GM12878 (cell line): ENCODE results near the gene GALNT17. TPM values are rescaled to one million over a fixed set of nuclear protein-coding genes. Genes with fewer than 3 reads are reported as not detected.

Experiments used
- ATAC-seq: fragments of 200-7000 bp; cut with Tn5 transposase; 3 replicates; pipeline ENCODE4 v1.9.1; 2020; ENCODE audit warnings: mild to moderate bottlenecking, moderate library complexity
- BruUV-seq: library from RNA; stranded (reverse); fragments of 400-500 nt; replicated peaks from 2 replicates; lab custom pipeline; 2021; lab: Mats Ljungman, UMichigan
- CTCF ChIA-PET: fragments of 300-600 bp; sonication (Branson Sonifier 250); formaldehyde crosslinking; extraction: SDS; loops from one replicate; lab custom pipeline; 2021; ENCODE audit warnings: inconsistent platforms; lab: Yijun Ruan, JAX
- POLR2A ChIA-PET: fragments of 350-600 bp; formaldehyde crosslinking; extraction: SDS; loops from one replicate; lab custom pipeline; 2021; ENCODE audit warnings: inconsistent platforms; lab: Charles Lee
- RAD21 ChIA-PET: fragments of 300-600 bp; sonication (Branson Sonifier 250); formaldehyde crosslinking; loops from one replicate; lab custom pipeline; 2023; ENCODE audit warnings: antibody characterized with exemption; ENCODE audit not compliant: unreplicated experiment; lab: Charles Lee
- SMC1A ChIA-PET: fragments of 300-600 bp; sonication (Branson Sonifier 250); formaldehyde crosslinking; loops from one replicate; lab custom pipeline; 2023; ENCODE audit not compliant: unreplicated experiment, uncharacterized antibody; lab: Charles Lee
- DNase-seq: peaks from one replicate; pipeline ENCODE4 v3.0.0-alpha.2; 2011; ENCODE audit warnings: low read depth, low spot score
- FAIRE-seq: peaks from 3 replicates; lab custom pipeline; 2011; peaks lifted over from hg19 to GRCh38; lab: Jason Lieb, UNC
- H2AFZ ChIP-seq: 2 replicates; pipeline ENCODE4 v1.6.0; 2011; ENCODE audit warnings: low read depth, low read length, control low read depth; ENCODE audit not compliant: control insufficient read depth
- H3K27ac ChIP-seq: 2 replicates; pipeline ENCODE4 v1.5.1; 2011; ENCODE audit warnings: control low read depth; ENCODE audit not compliant: control insufficient read depth, insufficient read depth
- H3K27me3 ChIP-seq, 2 experiments: replicated peaks in 1 of 2; 2 replicates each; pipeline versions ENCODE4 v1.6.0 to v1.6.1; 2011; ENCODE audit warnings: low read length in 1 of 2; ENCODE audit not compliant: control insufficient read depth in 2 of 2, insufficient read depth in 2 of 2
- H3K36me3 ChIP-seq, 2 experiments: 2 replicates each; pipeline ENCODE4 v1.5.1; 2011; ENCODE audit warnings: low read length in 1 of 2; ENCODE audit not compliant: control insufficient read depth in 2 of 2, insufficient read depth in 2 of 2
- H3K4me1 ChIP-seq: 2 replicates; pipeline ENCODE4 v1.6.1; 2011; ENCODE audit warnings: mild to moderate bottlenecking, low read length, moderate library complexity, mixed read lengths; ENCODE audit not compliant: control insufficient read depth, insufficient read depth
- H3K4me2 ChIP-seq: 2 replicates; pipeline ENCODE4 v1.6.0; 2011; ENCODE audit warnings: control low read depth; ENCODE audit not compliant: control insufficient read depth, insufficient read depth
- H3K4me3 ChIP-seq: fragments of 200-600 bp; sonication (generic); 2 replicates; pipeline ENCODE4 v1.5.1; 2016
- H3K79me2 ChIP-seq: 2 replicates; pipeline ENCODE4 v1.6.0; 2011; ENCODE audit warnings: low read length; ENCODE audit not compliant: control insufficient read depth, insufficient read depth
- H3K9ac ChIP-seq: 2 replicates; pipeline ENCODE4 v1.8.0; 2011; ENCODE audit warnings: low read length, control low read depth, mixed read lengths; ENCODE audit not compliant: control insufficient read depth, insufficient read depth
- H3K9me3 ChIP-seq: replicated peaks from 3 replicates; pipeline ENCODE4 v1.5.1; 2011; ENCODE audit warnings: mild to moderate bottlenecking, low read length; ENCODE audit not compliant: control insufficient read depth, insufficient read depth
- H4K20me1 ChIP-seq: 2 replicates; pipeline ENCODE4 v1.6.0; 2011; ENCODE audit not compliant: control insufficient read depth, insufficient read depth
- CEBPB ChIP-seq, 2 experiments: fragments of 150-350 bp in 1 of 2; IDR thresholded peaks; 2 replicates each; pipeline ENCODE4 v1.6.1; 2012 to 2014; ENCODE audit warnings: low read depth in 2 of 2, low read length in 2 of 2, borderline replicate concordance in 1 of 2, inconsistent platforms in 1 of 2
- CHD4 ChIP-seq: fragments of 200-600 bp; sonication (generic); IDR thresholded peaks from 2 replicates; pipeline ENCODE4 v1.6.1; 2016; ENCODE audit warnings: mild to moderate bottlenecking
- E2F8 ChIP-seq: fragments of 450-650 bp; IDR thresholded peaks from 2 replicates; pipeline ENCODE4 v1.6.1; 2018; ENCODE audit warnings: mild to moderate bottlenecking, low read depth, moderate library complexity; ENCODE audit not compliant: partially characterized antibody
- FOS ChIP-seq: IDR thresholded peaks from 3 replicates; pipeline ENCODE4 v1.6.1; 2011; ENCODE audit warnings: borderline replicate concordance; ENCODE audit not compliant: insufficient read length; ENCODE audit errors: extremely low read depth
- HCFC1 ChIP-seq: fragments of 150-350 bp; IDR thresholded peaks from 2 replicates; pipeline ENCODE4 v1.6.1; 2014; ENCODE audit warnings: low read length
- IRF5 ChIP-seq: fragments of 450-650 bp; IDR thresholded peaks from 2 replicates; pipeline ENCODE4 v1.6.1; 2017; ENCODE audit warnings: borderline replicate concordance
- MYB ChIP-seq: fragments of 150-350 bp; IDR thresholded peaks from 2 replicates; pipeline ENCODE4 v1.6.1; 2014; ENCODE audit warnings: mild to moderate bottlenecking, low read depth, low read length, borderline replicate concordance
- NR2C2 ChIP-seq: IDR thresholded peaks from 2 replicates; pipeline ENCODE4 v1.6.1; 2011; ENCODE audit warnings: borderline replicate concordance, low read depth; ENCODE audit not compliant: control insufficient read depth, insufficient read length
- NRF1 ChIP-seq: conservative IDR thresholded peaks from 2 replicates; pipeline ENCODE4 v1.6.1; 2011; ENCODE audit warnings: mild to moderate bottlenecking, low read depth, low read length, improper control_type of control experiment
- RAD21 ChIP-seq: IDR thresholded peaks from 2 replicates; pipeline ENCODE4 v1.6.1; 2011; ENCODE audit warnings: mild to moderate bottlenecking, low read depth, low read length, moderate library complexity; ENCODE audit not compliant: insufficient read depth
- SMARCA5 ChIP-seq: fragments of 450-650 bp; IDR thresholded peaks from 2 replicates; pipeline ENCODE4 v1.6.1; 2017; ENCODE audit warnings: mild to moderate bottlenecking
- SREBF2 ChIP-seq: IDR thresholded peaks from 2 replicates; pipeline ENCODE4 v1.6.1; 2012; ENCODE audit warnings: mild to moderate bottlenecking, low read length
- ZNF274 ChIP-seq: IDR thresholded peaks from one replicate; pipeline ENCODE4 v1.8.0; 2011; ENCODE audit not compliant: insufficient read length, insufficient read depth
- WGBS: methylation state at CpG from one replicate; pipeline ENCODE4 v1.1.6; 2016; ENCODE audit warnings: low lambda C conversion rate; ENCODE audit not compliant: insufficient replicate concordance, insufficient coverage; ENCODE audit errors: missing lambda C conversion rate; 5-methylcytosine and 5-hydroxymethylcytosine counted together
- in situ Hi-C: fragments of 300-500 bp; cut with MboI; formaldehyde crosslinking; loops from 9 replicates; pipeline ENCODE4 v1.14.3; 2018; ENCODE audit warnings: mixed read lengths
- intact Hi-C: fragments of 100-400 bp; cut with micrococcal nuclease; formaldehyde crosslinking; loops from one replicate; pipeline ENCODE4 v1.14.2; 2022; ENCODE audit not compliant: unreplicated experiment
- polyA plus RNA-seq, 11 experiments: library from polyadenylated mRNA; depleted of rRNA in 4 of 11; unstranded in 6 of 11; stranded (reverse) in 5 of 11; fragments of >200 nt; fragmentation: Nextera tagmentation in 4 of 11; fragmentation: Illumina TruSeq in 1 of 11; extraction: Ambion mirVana in 4 of 11; extraction: Trizol in 1 of 11; gene quantifications; 1 replicate in 1 of 11; 2 replicates in 10 of 11; pipeline versions ENCODE4 v1.2.1 to v1.2.3, GENCODE V29; 2011 to 2016; ENCODE audit warnings: inconsistent platforms in 2 of 11, missing spikeins in 2 of 11, low read depth in 1 of 11
- total RNA-seq, 4 experiments: library from RNA; depleted of rRNA in 3 of 4; stranded (reverse); fragments of >200 nt in 3 of 4; fragmentation: Illumina TruSeq in 1 of 4; extraction: Trizol in 1 of 4; gene quantifications; 2 replicates each; pipeline versions ENCODE4 v1.2.1 to v1.2.3, GENCODE V29; 2013 to 2021
- TF ChIP-seq, protein P1 (sequence below), 3 experiments: IDR thresholded peaks in 2 of 3; conservative IDR thresholded peaks in 1 of 3; 2 replicates each; pipeline ENCODE4 v1.5.1; 2011; ENCODE audit warnings: low read depth in 3 of 3, low read length in 3 of 3, mild to moderate bottlenecking in 3 of 3, control low read depth in 2 of 3, moderate library complexity in 2 of 3, inconsistent platforms in 1 of 3, mixed read lengths in 1 of 3; ENCODE audit not compliant: control insufficient read depth in 2 of 3, insufficient read depth in 1 of 3; ENCODE audit errors: extremely low read depth in 1 of 3
- TF ChIP-seq, protein P2 (sequence below): fragments of 450-650 bp; IDR thresholded peaks from 2 replicates; pipeline ENCODE4 v1.6.1; 2017; ENCODE audit warnings: mild to moderate bottlenecking

GALNT17 gene
- total and polyA plus RNA-seq, 10 of the 15 experiments (the other 5 are each of a cell fraction or from before 2014, with no cell fraction given): 0.12 to 0.15 TPM; not detected in 8

GRCh38 chr7:71184609-71185008 is 52.7 kb downstream of the GALNT17 start:
- DNase-seq (no peak), FAIRE-seq (no peak), ATAC-seq (no peak)
- H3K79me2 ChIP-seq: no peaks in the 10 kb centered on the region
- H3K27me3 ChIP-seq: no peaks in the 10 kb centered on the region
- ChIA-PET POLR2A (interaction anchor here (0.6 kb wide), 1 partner anchor 95 kb away, joined by 4 read pairs; no protein-coding TSS in a partner anchor), SMC1A (interaction anchor here (0.8 kb wide), 1 partner anchor 40 kb away, joined by 3 read pairs; no protein-coding TSS in a partner anchor), CTCF (no interaction called here), RAD21 (no interaction called here)
- H4K20me1 ChIP-seq: no peaks in the 10 kb centered on the region
- H3K9ac ChIP-seq: no peak overlapping the region
- no peaks in the 10 kb centered on the region; the same call in 2 of the 3 replicates for H3K9me3 ChIP-seq
- in situ Hi-C loops: no loop called here
- intact Hi-C loops: no loop called here
- H3K4me3 ChIP-seq: no peak overlapping the region
- H2AFZ ChIP-seq: no peak overlapping the region
- no peak overlapping the region for H3K27ac ChIP-seq
- BruUV-seq: no TSS peak
- H3K4me2 ChIP-seq: no peak overlapping the region
- WGBS: 0% methylated on average over 1 of the region's 1 CpG
- TF ChIP-seq HCFC1 (no peak), SMARCA5 (no peak), NRF1 (no peak), CEBPB (IDR thresholded peaks at IDR 0.05; ENCODE audit: borderline replicate concordance in 1 of 2, low read depth in 2 of 2, low read length in 2 of 2) (no peak), ZNF274 (no peak), CHD4 (no peak), MYB (no peak), RAD21 (no peak), FOS (no peak), SREBF2 (no peak), E2F8 (no peak), IRF5 (no peak), NR2C2 (no peak)
- TF ChIP-seq, protein P1, sequence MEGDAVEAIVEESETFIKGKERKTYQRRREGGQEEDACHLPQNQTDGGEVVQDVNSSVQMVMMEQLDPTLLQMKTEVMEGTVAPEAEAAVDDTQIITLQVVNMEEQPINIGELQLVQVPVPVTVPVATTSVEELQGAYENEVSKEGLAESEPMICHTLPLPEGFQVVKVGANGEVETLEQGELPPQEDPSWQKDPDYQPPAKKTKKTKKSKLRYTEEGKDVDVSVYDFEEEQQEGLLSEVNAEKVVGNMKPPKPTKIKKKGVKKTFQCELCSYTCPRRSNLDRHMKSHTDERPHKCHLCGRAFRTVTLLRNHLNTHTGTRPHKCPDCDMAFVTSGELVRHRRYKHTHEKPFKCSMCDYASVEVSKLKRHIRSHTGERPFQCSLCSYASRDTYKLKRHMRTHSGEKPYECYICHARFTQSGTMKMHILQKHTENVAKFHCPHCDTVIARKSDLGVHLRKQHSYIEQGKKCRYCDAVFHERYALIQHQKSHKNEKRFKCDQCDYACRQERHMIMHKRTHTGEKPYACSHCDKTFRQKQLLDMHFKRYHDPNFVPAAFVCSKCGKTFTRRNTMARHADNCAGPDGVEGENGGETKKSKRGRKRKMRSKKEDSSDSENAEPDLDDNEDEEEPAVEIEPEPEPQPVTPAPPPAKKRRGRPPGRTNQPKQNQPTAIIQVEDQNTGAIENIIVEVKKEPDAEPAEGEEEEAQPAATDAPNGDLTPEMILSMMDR (IDR thresholded peaks at IDR 0.05 in 2 of 3, conservative IDR thresholded peaks at IDR 0.05 in 1 of 3; ENCODE audit: control insufficient read depth in 2 of 3, extremely low read depth in 1 of 3, insufficient read depth in 1 of 3, low read depth in 3 of 3, low read length in 3 of 3): no peak
- TF ChIP-seq, protein P2, sequence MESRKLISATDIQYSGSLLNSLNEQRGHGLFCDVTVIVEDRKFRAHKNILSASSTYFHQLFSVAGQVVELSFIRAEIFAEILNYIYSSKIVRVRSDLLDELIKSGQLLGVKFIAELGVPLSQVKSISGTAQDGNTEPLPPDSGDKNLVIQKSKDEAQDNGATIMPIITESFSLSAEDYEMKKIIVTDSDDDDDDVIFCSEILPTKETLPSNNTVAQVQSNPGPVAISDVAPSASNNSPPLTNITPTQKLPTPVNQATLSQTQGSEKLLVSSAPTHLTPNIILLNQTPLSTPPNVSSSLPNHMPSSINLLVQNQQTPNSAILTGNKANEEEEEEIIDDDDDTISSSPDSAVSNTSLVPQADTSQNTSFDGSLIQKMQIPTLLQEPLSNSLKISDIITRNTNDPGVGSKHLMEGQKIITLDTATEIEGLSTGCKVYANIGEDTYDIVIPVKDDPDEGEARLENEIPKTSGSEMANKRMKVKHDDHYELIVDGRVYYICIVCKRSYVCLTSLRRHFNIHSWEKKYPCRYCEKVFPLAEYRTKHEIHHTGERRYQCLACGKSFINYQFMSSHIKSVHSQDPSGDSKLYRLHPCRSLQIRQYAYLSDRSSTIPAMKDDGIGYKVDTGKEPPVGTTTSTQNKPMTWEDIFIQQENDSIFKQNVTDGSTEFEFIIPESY: no peak
- no peaks in the 10 kb centered on the region for H3K4me1 ChIP-seq
- H3K36me3 ChIP-seq: no peaks in the 10 kb centered on the region
